ENCODE results near the gene MEAK7.
A peak's percentile ranks its signal among the peaks of the same experiment; 100 is the strongest.

MEAK7 gene

GRCh38 chr16:84481051-84481735 lies 23.3 kb downstream of the MEAK7 start:
- WGBS, 2 donors (ENCODE audit: extremely low coverage in 2 of 2, insufficient read length in 2 of 2, insufficient replicate concordance in 1 of 2), result no CpG with 5 or more reads among the region's 26 CpGs
- H3K4me2 ChIP-seq (ENCODE audit: insufficient read depth, low read length, poor library complexity, severe bottlenecking), result no peak overlapping the region
- H4K91ac ChIP-seq (ENCODE audit: low read depth, low read length, poor library complexity), result no peak overlapping the region
- no peak overlapping the region for H2BK12ac ChIP-seq (ENCODE audit: low read length)
- no peaks in the 10 kb centered on the region for H3K9me3 ChIP-seq (replicated peaks in 1 of 2; ENCODE audit: control insufficient read depth in 2 of 2, insufficient read depth in 1 of 2, low read depth in 1 of 2, low read length in 2 of 2)
- H2BK120ac ChIP-seq (ENCODE audit: low read depth, low read length), result no peak overlapping the region
- no peak overlapping the region for H3K27ac ChIP-seq (replicated peaks; ENCODE audit: low read length)
- no peak for DNase-seq (ENCODE audit: low spot score)
- H2AFZ ChIP-seq (ENCODE audit: low read length), result no peak overlapping the region
- H3K79me1 ChIP-seq (ENCODE audit: low read depth, low read length), result no peaks in the 10 kb centered on the region
- H2BK15ac ChIP-seq (ENCODE audit: low read length), result no peak overlapping the region
- H3K36me3 ChIP-seq (replicated peaks in 1 of 2; ENCODE audit: control insufficient read depth in 2 of 2, insufficient read depth in 2 of 2, low read length in 2 of 2), result peaks cover 12 to 58% of the 10 kb centered on the region in 2 donors
- H3K9ac ChIP-seq (ENCODE audit: low read depth, low read length, poor library complexity), result no peak overlapping the region
- no peak overlapping the region for H3K4me3 ChIP-seq (ENCODE audit: low read length in 2 of 2)
- peaks cover 0 to 3% of the 10 kb centered on the region in 2 donors for H3K4me1 ChIP-seq (ENCODE audit: control insufficient read depth in 2 of 2, insufficient read depth in 1 of 2, low read depth in 1 of 2, low read length in 2 of 2)
- no peak overlapping the region for H4K8ac ChIP-seq (ENCODE audit: low read depth, low read length)
- no peak overlapping the region for H3K23ac ChIP-seq (ENCODE audit: low read depth, low read length, poor library complexity)
- H3K18ac ChIP-seq (ENCODE audit: low read length), result peak overlapping the region; percentile 21
- H3K14ac ChIP-seq (ENCODE audit: low read length), result peak overlapping the region; percentile 12
- no peak overlapping the region for H3K4ac ChIP-seq (ENCODE audit: low read length)
- H2BK5ac ChIP-seq (ENCODE audit: low read length), result no peak overlapping the region
- H3K27me3 ChIP-seq (ENCODE audit: control insufficient read depth in 3 of 3, insufficient read depth in 3 of 3, low read depth in 1 of 3, low read length in 3 of 3), result no peaks in the 10 kb centered on the region
- H2AK5ac ChIP-seq (ENCODE audit: low read depth, low read length), result peak overlapping the region; percentile 26

GRCh38 chr16:84479716-84480450 lies 24.6 kb downstream of the MEAK7 start:
- H4K91ac ChIP-seq (ENCODE audit: low read depth, low read length, poor library complexity), result no peak overlapping the region
- H2AFZ ChIP-seq (ENCODE audit: low read length), result no peak overlapping the region
- H3K9ac ChIP-seq (ENCODE audit: low read depth, low read length, poor library complexity), result no peak overlapping the region
- H3K36me3 ChIP-seq (replicated peaks in 1 of 2; ENCODE audit: control insufficient read depth in 2 of 2, insufficient read depth in 2 of 2, low read length in 2 of 2), result peaks cover 8 to 48% of the 10 kb centered on the region in 2 donors
- H3K18ac ChIP-seq (ENCODE audit: low read length), result peak overlapping the region; percentile 17
- peak overlapping the region; percentile 56 for H2BK5ac ChIP-seq (ENCODE audit: low read length)
- H2AK5ac ChIP-seq (ENCODE audit: low read depth, low read length), result no peak overlapping the region
- H3K27me3 ChIP-seq (ENCODE audit: control insufficient read depth in 3 of 3, insufficient read depth in 3 of 3, low read depth in 1 of 3, low read length in 3 of 3), result no peaks in the 10 kb centered on the region
- no peak overlapping the region for H3K4ac ChIP-seq (ENCODE audit: low read length)
- H3K23ac ChIP-seq (ENCODE audit: low read depth, low read length, poor library complexity), result no peak overlapping the region
- H2BK12ac ChIP-seq (ENCODE audit: low read length), result no peak overlapping the region
- no peak overlapping the region for H2BK120ac ChIP-seq (ENCODE audit: low read depth, low read length)
- H3K4me3 ChIP-seq (ENCODE audit: low read length in 2 of 2), result no peak overlapping the region
- H3K14ac ChIP-seq (ENCODE audit: low read length), result no peak overlapping the region
- H3K27ac ChIP-seq (replicated peaks; ENCODE audit: low read length), result no peak overlapping the region
- peaks cover 0 to 6% of the 10 kb centered on the region in 2 donors for H3K4me1 ChIP-seq (ENCODE audit: control insufficient read depth in 2 of 2, insufficient read depth in 1 of 2, low read depth in 1 of 2, low read length in 2 of 2)
- DNase-seq (ENCODE audit: low spot score), result no peak
- H3K4me2 ChIP-seq (ENCODE audit: insufficient read depth, low read length, poor library complexity, severe bottlenecking), result no peak overlapping the region
- H3K79me1 ChIP-seq (ENCODE audit: low read depth, low read length), result no peaks in the 10 kb centered on the region
- H2BK15ac ChIP-seq (ENCODE audit: low read length), result no peak overlapping the region
- WGBS, 2 donors (ENCODE audit: extremely low coverage in 2 of 2, insufficient read length in 2 of 2, insufficient replicate concordance in 1 of 2), result no CpG with 5 or more reads among the region's 16 CpGs
- peaks cover 0 to 7% of the 10 kb centered on the region in 2 donors for H3K9me3 ChIP-seq (replicated peaks in 1 of 2; ENCODE audit: control insufficient read depth in 2 of 2, insufficient read depth in 1 of 2, low read depth in 1 of 2, low read length in 2 of 2)
- H4K8ac ChIP-seq (ENCODE audit: low read depth, low read length), result no peak overlapping the region

- H2AK5ac ChIP-seq (ENCODE audit: low read depth, low read length), result no peak overlapping the region
- H3K36me3 ChIP-seq (replicated peaks in 1 of 2; ENCODE audit: control insufficient read depth in 2 of 2, insufficient read depth in 2 of 2, low read length in 2 of 2), result peaks cover 6 to 43% of the 10 kb centered on the region in 2 donors
- no CpG with 5 or more reads among the region's 13 CpGs for WGBS, 2 donors (ENCODE audit: extremely low coverage in 2 of 2, insufficient read length in 2 of 2, insufficient replicate concordance in 1 of 2)
- H4K91ac ChIP-seq (ENCODE audit: low read depth, low read length, poor library complexity), result no peak overlapping the region
- no peaks in the 10 kb centered on the region for H3K79me1 ChIP-seq (ENCODE audit: low read depth, low read length)
- no peak overlapping the region for H3K4me2 ChIP-seq (ENCODE audit: insufficient read depth, low read length, poor library complexity, severe bottlenecking)
- no peak overlapping the region for H3K4me3 ChIP-seq (ENCODE audit: low read length in 2 of 2)
- H3K23ac ChIP-seq (ENCODE audit: low read depth, low read length, poor library complexity), result no peak overlapping the region
- H3K27me3 ChIP-seq (ENCODE audit: control insufficient read depth in 3 of 3, insufficient read depth in 3 of 3, low read depth in 1 of 3, low read length in 3 of 3), result no peaks in the 10 kb centered on the region
- H3K27ac ChIP-seq (replicated peaks; ENCODE audit: low read length), result no peak overlapping the region
- H2AFZ ChIP-seq (ENCODE audit: low read length), result no peak overlapping the region
- H4K8ac ChIP-seq (ENCODE audit: low read depth, low read length), result no peak overlapping the region
- no peak overlapping the region for H3K18ac ChIP-seq (ENCODE audit: low read length)
- H3K9ac ChIP-seq (ENCODE audit: low read depth, low read length, poor library complexity), result no peak overlapping the region
- H2BK15ac ChIP-seq (ENCODE audit: low read length), result no peak overlapping the region
- H2BK5ac ChIP-seq (ENCODE audit: low read length), result no peak overlapping the region
- no peak for DNase-seq (ENCODE audit: low spot score)
- no peak overlapping the region for H2BK120ac ChIP-seq (ENCODE audit: low read depth, low read length)
- H3K4ac ChIP-seq (ENCODE audit: low read length), result no peak overlapping the region
- H3K9me3 ChIP-seq (replicated peaks in 1 of 2; ENCODE audit: control insufficient read depth in 2 of 2, insufficient read depth in 1 of 2, low read depth in 1 of 2, low read length in 2 of 2), result peaks cover 0 to 14% of the 10 kb centered on the region in 2 donors
- H2BK12ac ChIP-seq (ENCODE audit: low read length), result no peak overlapping the region
- no peak overlapping the region for H3K14ac ChIP-seq (ENCODE audit: low read length)
- H3K4me1 ChIP-seq (ENCODE audit: control insufficient read depth in 2 of 2, insufficient read depth in 1 of 2, low read depth in 1 of 2, low read length in 2 of 2), result peaks cover 0 to 6% of the 10 kb centered on the region in 2 donors
Measured at GRCh38 chr16:84478172-84478947, 26.1 kb downstream of the MEAK7 start.

GRCh38 chr16:84477661-84478060 lies 26.8 kb downstream of the MEAK7 start:
- Histone ChIP-seq H3K9ac (ENCODE audit: low read depth, low read length, poor library complexity) (no peak overlapping the region), H2BK120ac (ENCODE audit: low read depth, low read length) (no peak overlapping the region), H4K8ac (ENCODE audit: low read depth, low read length) (no peak overlapping the region), H3K23ac (ENCODE audit: low read depth, low read length, poor library complexity) (no peak overlapping the region), H2BK5ac (ENCODE audit: low read length) (no peak overlapping the region), H4K91ac (ENCODE audit: low read depth, low read length, poor library complexity) (no peak overlapping the region), H2BK12ac (ENCODE audit: low read length) (no peak overlapping the region), H2AK5ac (ENCODE audit: low read depth, low read length) (no peak overlapping the region), H3K79me1 (ENCODE audit: low read depth, low read length) (no peaks in the 10 kb centered on the region), H3K9me3 (replicated peaks in 1 of 2; ENCODE audit: control insufficient read depth in 2 of 2, insufficient read depth in 1 of 2, low read depth in 1 of 2, low read length in 2 of 2) (peaks cover 0 to 18% of the 10 kb centered on the region in 2 donors), H3K4me1 (ENCODE audit: control insufficient read depth in 2 of 2, insufficient read depth in 1 of 2, low read depth in 1 of 2, low read length in 2 of 2) (peaks cover 0 to 6% of the 10 kb centered on the region in 2 donors), H3K14ac (ENCODE audit: low read length) (no peak overlapping the region), H3K4me3 (ENCODE audit: low read length in 2 of 2) (no peak overlapping the region), H2AFZ (ENCODE audit: low read length) (no peak overlapping the region), H3K4me2 (ENCODE audit: insufficient read depth, low read length, poor library complexity, severe bottlenecking) (no peak overlapping the region), H3K4ac (ENCODE audit: low read length) (no peak overlapping the region), H2BK15ac (ENCODE audit: low read length) (no peak overlapping the region), H3K27me3 (ENCODE audit: control insufficient read depth in 3 of 3, insufficient read depth in 3 of 3, low read depth in 1 of 3, low read length in 3 of 3) (no peaks in the 10 kb centered on the region), H3K18ac (ENCODE audit: low read length) (no peak overlapping the region), H3K27ac (replicated peaks; ENCODE audit: low read length) (no peak overlapping the region), H3K36me3 (replicated peaks in 1 of 2; ENCODE audit: control insufficient read depth in 2 of 2, insufficient read depth in 2 of 2, low read length in 2 of 2) (peaks cover 6 to 36% of the 10 kb centered on the region in 2 donors)
- no CpG with 5 or more reads among the region's 7 CpGs for WGBS, 2 donors (ENCODE audit: extremely low coverage in 2 of 2, insufficient read length in 2 of 2, insufficient replicate concordance in 1 of 2)
- no peak for DNase-seq (ENCODE audit: low spot score)

Measured in neuronal stem cell (in vitro differentiated cells).